ENCODE measurements around the gene NAPA. TPM values are rescaled to one million over a fixed set of nuclear protein-coding genes. Genes with fewer than 3 reads are reported as not detected.

NAPA gene
- total RNA-seq, 1 donor from 2014 or later, result 156 TPM

GRCh38 chr19:47503130-47503825 lies 11.6 kb downstream of the NAPA start:
- no peak for DNase-seq (ENCODE audit: extremely low read depth, low read depth, low spot score)

GRCh38 chr19:47499863-47500830 lies 14.7 kb downstream of the NAPA start:
- no peak for DNase-seq (ENCODE audit: extremely low read depth, low read depth, low spot score)

- no peak for DNase-seq (ENCODE audit: extremely low read depth, low read depth, low spot score)
These were observed 15.5 kb downstream of the NAPA start for GRCh38 chr19:47499371-47499770.

GRCh38 chr19:47498561-47498960 lies 16.3 kb downstream of the NAPA start:
- DNase-seq (ENCODE audit: extremely low read depth, low read depth, low spot score), result no peak

- DNase-seq (ENCODE audit: extremely low read depth, low read depth, low spot score), result no peak
These were observed 16.9 kb downstream of the NAPA start for GRCh38 chr19:47497821-47498520.

- no peak for DNase-seq (ENCODE audit: extremely low read depth, low read depth, low spot score)
These were observed 17.7 kb downstream of the NAPA start for GRCh38 chr19:47497050-47497766.

GRCh38 chr19:47495478-47496372 lies 19.1 kb downstream of the NAPA start:
- DNase-seq (ENCODE audit: extremely low read depth, low read depth, low spot score), result no peak

GRCh38 chr19:47494729-47495128 lies 20.1 kb downstream of the NAPA start:
- DNase-seq (ENCODE audit: extremely low read depth, low read depth, low spot score), result no peak

- DNase-seq (ENCODE audit: extremely low read depth, low read depth, low spot score), result no peak
These were observed 20.7 kb downstream of the NAPA start for GRCh38 chr19:47494211-47494547.

- DNase-seq (ENCODE audit: extremely low read depth, low read depth, low spot score), result no peak
These were observed 21.3 kb downstream of the NAPA start for GRCh38 chr19:47493378-47494210.

GRCh38 chr19:47492571-47493377 lies 22.1 kb downstream of the NAPA start:
- DNase-seq (ENCODE audit: extremely low read depth, low read depth, low spot score), result no peak

- DNase-seq (ENCODE audit: extremely low read depth, low read depth, low spot score), result no peak
These were observed 22.7 kb downstream of the NAPA start for GRCh38 chr19:47492137-47492533.

- DNase-seq (ENCODE audit: extremely low read depth, low read depth, low spot score), result no peak
These were observed 23.3 kb downstream of the NAPA start for GRCh38 chr19:47491358-47492136.

- DNase-seq (ENCODE audit: extremely low read depth, low read depth, low spot score), result no peak
These were observed 24.0 kb downstream of the NAPA start for GRCh38 chr19:47490847-47491246.

- no peak for DNase-seq (ENCODE audit: extremely low read depth, low read depth, low spot score)
These were observed 24.8 kb downstream of the NAPA start for GRCh38 chr19:47490031-47490430.

- no peak for DNase-seq (ENCODE audit: extremely low read depth, low read depth, low spot score)
These were observed 25.6 kb downstream of the NAPA start for GRCh38 chr19:47489072-47489914.

Data from glomerular endothelial cell (primary cell).